22Rv1 (cell line): ENCODE results near the gene KRT3.

ENCODE experiments used
- H3K27ac ChIP-seq: fragments of 450-650 bp; 2 replicates; pipeline ENCODE4 v1.5.1; 2017
- ZFX ChIP-seq: fragments of 450-650 bp; IDR thresholded peaks from 2 replicates; pipeline ENCODE4 v1.6.1; 2017; ENCODE audit warnings: antibody characterized with exemption, borderline replicate concordance
- TF ChIP-seq, protein P1 (sequence below): fragments of 450-650 bp; IDR thresholded peaks from 2 replicates; pipeline ENCODE4 v1.5.1; 2017; ENCODE audit warnings: mild to moderate bottlenecking

KRT3 gene

DNA sequence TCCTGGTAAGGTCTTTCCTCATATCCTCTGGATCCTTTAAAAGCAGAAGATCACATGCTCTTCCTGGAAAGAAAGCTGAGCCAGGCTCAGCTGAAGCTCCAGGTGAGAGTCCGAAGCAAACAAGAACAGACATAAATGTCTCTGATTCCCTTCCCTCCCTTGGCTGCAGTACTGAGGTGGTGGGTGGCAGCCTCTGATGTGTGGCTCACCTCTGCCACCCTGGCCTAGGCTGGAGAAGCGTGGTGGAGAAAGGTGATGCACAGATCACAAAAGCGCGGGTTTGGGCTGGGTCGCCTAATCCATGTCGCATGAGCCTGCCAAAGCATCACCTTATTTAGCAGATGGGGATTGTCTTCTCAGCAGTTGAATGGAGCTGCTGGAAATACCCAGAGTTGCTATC lies 16.0 kb downstream of the KRT3 start:
- TF ChIP-seq, protein P1, sequence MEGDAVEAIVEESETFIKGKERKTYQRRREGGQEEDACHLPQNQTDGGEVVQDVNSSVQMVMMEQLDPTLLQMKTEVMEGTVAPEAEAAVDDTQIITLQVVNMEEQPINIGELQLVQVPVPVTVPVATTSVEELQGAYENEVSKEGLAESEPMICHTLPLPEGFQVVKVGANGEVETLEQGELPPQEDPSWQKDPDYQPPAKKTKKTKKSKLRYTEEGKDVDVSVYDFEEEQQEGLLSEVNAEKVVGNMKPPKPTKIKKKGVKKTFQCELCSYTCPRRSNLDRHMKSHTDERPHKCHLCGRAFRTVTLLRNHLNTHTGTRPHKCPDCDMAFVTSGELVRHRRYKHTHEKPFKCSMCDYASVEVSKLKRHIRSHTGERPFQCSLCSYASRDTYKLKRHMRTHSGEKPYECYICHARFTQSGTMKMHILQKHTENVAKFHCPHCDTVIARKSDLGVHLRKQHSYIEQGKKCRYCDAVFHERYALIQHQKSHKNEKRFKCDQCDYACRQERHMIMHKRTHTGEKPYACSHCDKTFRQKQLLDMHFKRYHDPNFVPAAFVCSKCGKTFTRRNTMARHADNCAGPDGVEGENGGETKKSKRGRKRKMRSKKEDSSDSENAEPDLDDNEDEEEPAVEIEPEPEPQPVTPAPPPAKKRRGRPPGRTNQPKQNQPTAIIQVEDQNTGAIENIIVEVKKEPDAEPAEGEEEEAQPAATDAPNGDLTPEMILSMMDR, result no peak
- no peak for TF ChIP-seq ZFX
- no peak overlapping the region for H3K27ac ChIP-seq

DNA sequence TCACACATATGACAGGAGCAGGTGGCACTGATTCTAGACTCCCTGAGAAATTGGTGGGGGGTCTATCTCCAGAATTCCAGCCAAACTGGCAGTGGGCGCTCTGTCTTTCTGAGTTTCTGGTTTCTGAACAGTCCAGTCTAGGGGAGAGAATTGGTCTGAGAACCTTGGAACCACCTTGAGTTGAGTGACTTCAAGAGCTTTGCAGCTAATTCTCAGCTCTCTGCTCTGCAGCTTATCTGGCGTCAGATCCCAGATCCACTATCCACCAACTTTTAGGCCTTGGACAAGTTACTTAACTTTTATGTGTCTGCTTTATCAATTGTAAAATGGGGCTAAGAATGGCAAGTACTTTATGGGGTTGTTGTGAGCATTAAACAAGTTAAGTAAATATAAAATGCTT lies 17.1 kb downstream of the KRT3 start:
- no peak for TF ChIP-seq ZFX
- TF ChIP-seq, protein P1, result no peak
- H3K27ac ChIP-seq, result no peak overlapping the region

DNA sequence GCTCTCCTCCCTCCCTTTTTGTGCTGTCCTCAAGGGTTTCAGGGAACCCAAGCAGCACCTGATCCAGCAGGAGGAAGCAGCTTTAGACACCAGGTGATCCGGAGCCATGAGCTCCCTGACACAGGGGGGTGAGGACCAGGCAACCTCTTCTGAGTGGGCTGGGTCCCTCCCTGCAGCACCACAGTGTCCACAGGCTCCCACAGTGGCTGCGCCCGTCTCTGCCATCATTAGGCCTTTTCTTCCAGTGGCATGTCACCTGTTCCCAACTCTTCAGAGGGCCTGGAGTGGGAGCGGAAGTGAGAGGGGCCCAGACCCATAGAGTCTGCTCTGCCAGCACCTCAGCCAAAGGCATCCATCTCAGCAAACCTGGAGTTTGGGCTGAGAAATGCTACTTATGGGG lies 18.4 kb downstream of the KRT3 start:
- no peak for TF ChIP-seq ZFX
- TF ChIP-seq, protein P1, result no peak

DNA sequence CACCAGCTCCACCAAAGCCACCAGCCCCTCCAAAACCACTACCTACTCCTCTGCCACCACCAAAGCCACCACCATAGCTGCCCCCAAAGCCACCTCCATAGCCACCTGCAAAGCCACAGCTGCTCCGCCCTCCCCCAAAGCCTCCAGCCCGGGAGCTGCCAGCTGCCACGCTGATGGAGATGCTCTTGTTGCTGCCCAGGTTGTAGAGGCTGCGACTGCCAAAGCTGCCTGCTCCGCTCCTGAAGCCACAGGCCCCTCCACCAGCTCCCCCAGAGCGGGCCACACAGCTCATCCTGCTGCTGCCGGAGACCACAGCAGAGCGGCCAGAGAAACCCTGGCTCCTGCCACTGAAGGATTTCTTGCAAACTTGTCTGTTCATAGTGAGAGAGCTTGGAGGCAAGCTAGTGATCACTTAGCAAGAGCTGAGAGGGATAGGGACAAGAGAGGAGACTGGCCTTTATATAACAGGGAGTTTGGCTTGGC lies 19.0 kb downstream of the KRT3 start, which contains the start of gene KRT76:
Gene KRT76 (minus strand): TSS at position 433 of the 483 bp plus-strand sequence. CDS start 54 bp downstream, at position 379.
- H3K27ac ChIP-seq, result no peak within 1 kb of the TSS
- no peak for TF ChIP-seq ZFX
- TF ChIP-seq, protein P1, result no peak

More for the DNA sequence above, 18.4 kb downstream of the KRT3 start:
- H3K27ac ChIP-seq, result no peak overlapping the region

DNA sequence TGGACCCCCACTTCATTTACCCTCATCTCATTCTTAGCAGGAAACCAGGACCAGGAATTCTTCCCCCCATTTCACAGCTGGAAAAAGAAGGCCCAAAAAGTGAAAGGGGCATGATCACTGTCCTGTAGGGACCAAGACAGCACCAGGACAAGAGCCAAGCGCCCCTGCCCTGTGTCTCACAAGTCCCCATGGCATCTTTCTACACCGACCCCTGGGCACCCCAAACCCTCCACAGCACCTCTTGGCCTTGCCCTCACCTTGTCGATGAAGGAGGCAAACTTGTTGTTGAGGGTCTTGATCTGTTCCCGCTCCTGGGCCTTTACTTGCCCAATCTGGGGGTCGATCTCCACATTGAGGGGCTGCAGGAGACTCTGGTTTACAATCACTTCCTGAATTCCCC lies 19.5 kb downstream of the KRT3 start:
- H3K27ac ChIP-seq, result no peak overlapping the region
- TF ChIP-seq, protein P1, result no peak
- no peak for TF ChIP-seq ZFX

DNA sequence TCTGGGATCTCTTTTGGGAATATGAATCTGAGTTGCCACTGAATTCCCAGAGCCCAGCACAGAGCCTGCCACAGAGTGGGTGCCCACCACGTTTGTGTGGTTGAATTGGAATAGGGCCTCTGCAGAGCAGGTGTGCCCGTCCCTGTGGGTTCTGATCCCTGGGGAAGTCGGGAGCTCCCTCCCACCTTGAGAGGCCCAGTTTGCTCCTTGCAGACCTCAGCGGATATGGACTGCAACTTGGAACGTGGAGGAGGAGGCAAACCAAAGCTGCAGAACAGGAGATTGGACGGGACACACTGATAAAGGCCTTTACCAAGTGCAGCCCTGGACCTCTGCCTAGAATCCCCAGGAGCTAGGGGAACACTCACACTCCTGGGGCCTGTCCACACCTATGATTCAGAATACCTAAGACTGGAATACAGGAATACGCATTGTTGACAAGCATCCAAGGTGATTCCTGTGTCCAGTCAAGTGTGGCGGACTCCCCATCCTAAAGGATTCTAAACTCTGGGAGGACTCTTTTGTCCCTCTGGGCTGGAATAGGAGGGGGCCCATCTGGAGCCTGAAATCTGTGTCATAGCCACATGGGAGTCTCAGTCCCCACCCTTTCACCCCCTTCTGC lies 21.2 kb downstream of the KRT3 start:
- no peak overlapping the region for H3K27ac ChIP-seq
- no peak for TF ChIP-seq ZFX
- TF ChIP-seq, protein P1, result no peak

DNA sequence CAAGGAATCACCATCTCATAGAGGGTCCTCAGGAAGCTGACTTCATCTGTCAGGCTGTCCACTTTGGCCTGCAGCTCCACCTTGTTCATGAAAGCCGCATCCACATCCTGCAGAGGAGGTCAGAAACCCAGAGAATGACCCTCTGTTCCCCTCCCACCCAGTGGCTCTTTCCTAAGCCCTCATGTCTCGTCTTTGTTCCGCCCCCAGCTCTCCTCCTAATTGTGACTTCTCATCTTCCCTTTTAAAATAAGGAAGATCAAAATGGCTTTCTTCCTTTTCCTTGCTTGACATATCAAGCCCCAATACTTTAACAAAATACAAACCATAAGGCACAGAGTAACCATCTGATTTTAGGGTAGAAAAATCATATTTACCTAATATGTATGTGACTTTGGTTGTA lies 23.1 kb downstream of the KRT3 start:
- H3K27ac ChIP-seq, result no peak overlapping the region
- TF ChIP-seq, protein P1, result no peak
- no peak for TF ChIP-seq ZFX
